DND-41 (cell line): Measurements from ENCODE around the gene TGM2.

Experiments
- ATAC-seq: fragments of 200-7000 bp; cut with Tn5 transposase; 3 replicates; pipeline ENCODE4 v1.9.1; 2021; ENCODE audit warnings: low read depth; ENCODE audit not compliant: insufficient read depth
- DNase-seq: peaks from one replicate; pipeline ENCODE4 v3.0.0-alpha.2; 2020
- H2AFZ ChIP-seq: 2 replicates; pipeline ENCODE4 v1.6.0; 2012; ENCODE audit warnings: low read depth, low read length
- H3K27ac ChIP-seq: 2 replicates; pipeline ENCODE4 v1.5.1; 2012; ENCODE audit warnings: low read length, inconsistent platforms
- H3K27me3 ChIP-seq: fragments of 200-600 bp; sonication (generic); 2 replicates; pipeline ENCODE4 v1.6.0; 2012; ENCODE audit warnings: low read length, mild to moderate bottlenecking, inconsistent platforms; ENCODE audit not compliant: insufficient read depth, poor library complexity
- H3K36me3 ChIP-seq: 2 replicates; pipeline ENCODE4 v1.5.1; 2012; ENCODE audit warnings: low read length, inconsistent platforms; ENCODE audit not compliant: insufficient read depth
- H3K4me1 ChIP-seq: 2 replicates; pipeline ENCODE4 v1.5.1; 2012; ENCODE audit warnings: mild to moderate bottlenecking, low read length; ENCODE audit not compliant: insufficient read depth
- H3K4me2 ChIP-seq: 2 replicates; pipeline ENCODE4 v1.6.0; 2012; ENCODE audit warnings: mild to moderate bottlenecking, moderate library complexity, low read length, inconsistent platforms; ENCODE audit not compliant: insufficient read depth
- H3K4me3 ChIP-seq, 2 experiments: fragments of 200-600 bp in 1 of 2; shearing (Covaris generic) in 1 of 2; 2 replicates each; pipeline ENCODE4 v1.5.1; 2012 to 2016; ENCODE audit warnings: inconsistent platforms in 2 of 2, low read length in 2 of 2, mild to moderate bottlenecking in 2 of 2, low read depth in 1 of 2, moderate library complexity in 1 of 2
- H3K79me2 ChIP-seq: 2 replicates; pipeline ENCODE4 v1.6.0; 2012; ENCODE audit warnings: low read length, inconsistent platforms; ENCODE audit not compliant: insufficient read depth
- H3K9ac ChIP-seq: 2 replicates; pipeline ENCODE4 v1.6.0; 2012; ENCODE audit warnings: low read depth, mild to moderate bottlenecking, inconsistent platforms, low read length, moderate library complexity
- H3K9me3 ChIP-seq: 2 replicates; pipeline ENCODE4 v1.5.1; 2012; ENCODE audit warnings: low read length, moderate library complexity, mild to moderate bottlenecking, inconsistent platforms; ENCODE audit not compliant: insufficient read depth, severe bottlenecking
- H4K20me1 ChIP-seq: 2 replicates; pipeline ENCODE4 v1.6.0; 2012; ENCODE audit warnings: low read length; ENCODE audit not compliant: insufficient read depth
- EZH2 ChIP-seq: IDR thresholded peaks from 3 replicates; pipeline ENCODE4 v1.6.1; 2012; ENCODE audit warnings: borderline replicate concordance, low read depth, mild to moderate bottlenecking, moderate library complexity, low read length, inconsistent platforms; ENCODE audit not compliant: severe bottlenecking
- TF ChIP-seq, protein P1 (sequence below): IDR thresholded peaks from 2 replicates; pipeline ENCODE4 v1.5.1; 2012; ENCODE audit warnings: borderline replicate concordance, low read length, moderate library complexity, mild to moderate bottlenecking; ENCODE audit not compliant: poor library complexity, severe bottlenecking; ENCODE audit errors: extremely low read depth

Gene TGM2

DNA sequence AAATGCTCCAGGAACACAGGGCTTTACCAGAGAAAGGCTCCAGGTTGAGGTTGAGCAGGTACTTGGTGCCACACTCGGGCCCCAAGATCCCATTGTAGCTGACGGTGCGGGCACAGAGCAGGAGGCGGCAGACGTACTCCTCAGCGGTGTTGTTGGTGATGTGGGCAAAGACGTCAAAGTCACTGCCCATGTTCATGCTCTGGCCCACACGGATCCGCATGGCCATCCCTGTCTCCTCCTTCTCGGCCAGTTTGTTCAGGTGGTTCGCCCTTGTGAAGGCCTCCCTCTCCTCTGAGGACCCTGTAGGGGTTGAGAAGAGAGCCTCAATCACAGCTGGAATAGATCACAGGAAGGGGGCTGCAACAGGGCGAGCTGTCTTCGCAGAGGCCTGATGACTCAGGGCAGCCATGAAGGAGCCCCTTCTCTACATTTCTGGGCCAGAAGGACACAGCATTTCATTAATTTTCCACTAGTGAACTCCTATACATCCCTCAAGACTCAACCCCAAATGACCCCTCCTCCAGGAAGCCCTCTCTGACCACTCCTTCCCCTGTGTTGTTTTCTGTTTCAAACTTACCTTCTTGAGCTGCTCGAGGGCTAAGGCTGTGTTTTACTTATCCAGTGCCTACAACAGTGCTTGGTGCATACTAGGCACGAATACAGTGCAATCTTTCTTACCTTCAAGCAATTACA lies 26.8 kb downstream of the TGM2 start:
- H3K27ac ChIP-seq: no peak overlapping the region
- ATAC-seq (no peak), DNase-seq (no peak)
- TF ChIP-seq, protein P1, sequence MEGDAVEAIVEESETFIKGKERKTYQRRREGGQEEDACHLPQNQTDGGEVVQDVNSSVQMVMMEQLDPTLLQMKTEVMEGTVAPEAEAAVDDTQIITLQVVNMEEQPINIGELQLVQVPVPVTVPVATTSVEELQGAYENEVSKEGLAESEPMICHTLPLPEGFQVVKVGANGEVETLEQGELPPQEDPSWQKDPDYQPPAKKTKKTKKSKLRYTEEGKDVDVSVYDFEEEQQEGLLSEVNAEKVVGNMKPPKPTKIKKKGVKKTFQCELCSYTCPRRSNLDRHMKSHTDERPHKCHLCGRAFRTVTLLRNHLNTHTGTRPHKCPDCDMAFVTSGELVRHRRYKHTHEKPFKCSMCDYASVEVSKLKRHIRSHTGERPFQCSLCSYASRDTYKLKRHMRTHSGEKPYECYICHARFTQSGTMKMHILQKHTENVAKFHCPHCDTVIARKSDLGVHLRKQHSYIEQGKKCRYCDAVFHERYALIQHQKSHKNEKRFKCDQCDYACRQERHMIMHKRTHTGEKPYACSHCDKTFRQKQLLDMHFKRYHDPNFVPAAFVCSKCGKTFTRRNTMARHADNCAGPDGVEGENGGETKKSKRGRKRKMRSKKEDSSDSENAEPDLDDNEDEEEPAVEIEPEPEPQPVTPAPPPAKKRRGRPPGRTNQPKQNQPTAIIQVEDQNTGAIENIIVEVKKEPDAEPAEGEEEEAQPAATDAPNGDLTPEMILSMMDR: no peak
- no peaks in the 10 kb centered on the region for H3K4me1 ChIP-seq
- H3K36me3 ChIP-seq: no peaks in the 10 kb centered on the region
- H3K79me2 ChIP-seq: no peaks in the 10 kb centered on the region
- no peak overlapping the region for H2AFZ ChIP-seq
- no peak overlapping the region for H3K4me2 ChIP-seq
- no peaks in the 10 kb centered on the region for H3K9me3 ChIP-seq
- peaks cover 11% of the 10 kb centered on the region for H3K27me3 ChIP-seq
- peaks cover 12% of the 10 kb centered on the region for H4K20me1 ChIP-seq
- H3K4me3 ChIP-seq: no peak overlapping the region
- H3K9ac ChIP-seq: no peak overlapping the region

DNA sequence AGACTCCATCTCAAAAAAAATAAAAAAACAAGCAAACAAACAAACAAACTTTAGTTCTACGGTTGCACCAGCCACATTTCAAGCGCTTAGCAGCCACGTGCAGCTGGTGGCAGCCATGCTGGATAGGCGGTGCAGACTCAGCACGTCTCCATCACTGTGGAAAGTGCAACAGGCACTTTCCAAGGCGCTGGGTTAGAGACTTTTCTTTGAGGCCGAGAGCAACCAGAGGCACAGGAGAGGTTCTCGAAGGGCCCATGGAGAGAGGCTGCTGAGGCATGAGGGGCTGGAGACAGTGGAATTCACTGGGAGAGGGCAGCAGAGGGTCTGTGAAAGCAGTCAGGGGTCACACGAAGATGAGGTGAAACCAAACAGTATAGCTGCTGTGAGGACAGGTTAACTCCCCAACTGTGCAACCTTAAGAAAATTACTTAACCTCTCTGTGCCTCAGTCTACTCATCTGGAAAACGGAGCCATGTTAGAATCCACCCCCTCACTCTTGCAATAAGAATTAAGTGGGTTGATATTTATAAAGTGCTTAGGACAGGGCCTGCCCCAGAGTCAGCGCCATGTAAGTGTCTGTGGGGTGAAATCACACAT lies 27.5 kb downstream of the TGM2 start:
- Histone ChIP-seq H2AFZ (no peak overlapping the region), H3K4me2 (no peak overlapping the region), H3K27me3 (peaks cover 4% of the 10 kb centered on the region), H3K4me3 (no peak overlapping the region), H3K36me3 (no peaks in the 10 kb centered on the region), H3K79me2 (no peaks in the 10 kb centered on the region), H3K27ac (no peak overlapping the region), H3K4me1 (no peaks in the 10 kb centered on the region), H3K9me3 (no peaks in the 10 kb centered on the region), H3K9ac (no peak overlapping the region), H4K20me1 (peaks cover 8% of the 10 kb centered on the region)
- TF ChIP-seq, protein P1: no peak
- no peak for TF ChIP-seq EZH2
- DNase-seq: no peak
- ATAC-seq: no peak

DNA sequence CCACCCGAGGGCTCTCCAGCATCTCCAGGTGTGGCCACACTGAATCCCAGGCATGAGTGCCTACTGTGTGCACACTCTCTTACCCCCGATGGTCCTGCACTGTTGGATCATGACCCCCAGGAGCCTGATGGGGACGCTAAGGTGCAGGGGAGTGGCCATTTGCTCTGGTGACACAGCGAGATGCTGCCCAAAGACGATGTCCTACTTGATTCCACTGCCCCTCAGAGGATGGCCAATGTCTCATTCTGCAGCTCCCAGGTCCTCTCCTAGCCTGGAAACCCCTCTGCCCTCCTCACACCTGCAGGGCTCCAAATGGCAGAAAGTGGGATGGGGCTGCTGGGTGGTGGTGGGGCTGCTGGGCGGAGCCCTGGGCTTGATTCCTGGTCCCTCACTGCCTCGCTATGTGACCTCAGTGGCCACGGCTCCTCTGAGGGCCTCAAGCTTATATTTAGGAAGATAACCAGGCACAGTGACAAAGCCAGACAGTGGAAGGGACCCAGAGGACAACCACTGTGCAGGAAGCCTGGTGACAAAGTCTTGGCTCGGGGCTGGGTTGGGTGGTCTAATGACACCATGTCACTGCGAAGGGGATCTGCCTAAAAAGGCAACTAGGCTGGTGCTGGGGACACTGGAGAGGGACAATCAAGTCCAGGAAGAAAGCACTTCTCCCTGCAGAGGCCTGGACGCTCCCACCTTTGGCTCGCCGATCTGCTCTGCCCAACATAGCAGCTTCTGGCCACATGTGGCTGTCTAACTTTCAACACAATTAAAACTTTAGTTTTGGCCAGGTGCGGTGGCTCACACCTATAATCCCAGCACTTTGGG lies 28.4 kb downstream of the TGM2 start:
- H2AFZ ChIP-seq: no peak overlapping the region
- H4K20me1 ChIP-seq: peaks cover 8% of the 10 kb centered on the region
- H3K27me3 ChIP-seq: peaks cover 4% of the 10 kb centered on the region
- no peak overlapping the region for H3K4me3 ChIP-seq
- H3K4me1 ChIP-seq: no peaks in the 10 kb centered on the region
- no peak overlapping the region for H3K9ac ChIP-seq
- ATAC-seq: no peak
- no peak overlapping the region for H3K4me2 ChIP-seq
- H3K27ac ChIP-seq: no peak overlapping the region
- TF ChIP-seq EZH2: no peak
- TF ChIP-seq, protein P1: no peak
- no peaks in the 10 kb centered on the region for H3K9me3 ChIP-seq
- no peaks in the 10 kb centered on the region for H3K36me3 ChIP-seq
- DNase-seq: no peak
- H3K79me2 ChIP-seq: no peaks in the 10 kb centered on the region
